KG1 (cell line): ENCODE data around the gene SLC7A8.

Experiments
- DNase-seq: peaks from one replicate; lab custom pipeline; 2025; lab: John Stamatoyannopoulos, UW

SLC7A8 gene

GRCh38 chr14:23182372-23183157 is 895 bp downstream of the SLC7A8 start:
- no peak for DNase-seq

DNA sequence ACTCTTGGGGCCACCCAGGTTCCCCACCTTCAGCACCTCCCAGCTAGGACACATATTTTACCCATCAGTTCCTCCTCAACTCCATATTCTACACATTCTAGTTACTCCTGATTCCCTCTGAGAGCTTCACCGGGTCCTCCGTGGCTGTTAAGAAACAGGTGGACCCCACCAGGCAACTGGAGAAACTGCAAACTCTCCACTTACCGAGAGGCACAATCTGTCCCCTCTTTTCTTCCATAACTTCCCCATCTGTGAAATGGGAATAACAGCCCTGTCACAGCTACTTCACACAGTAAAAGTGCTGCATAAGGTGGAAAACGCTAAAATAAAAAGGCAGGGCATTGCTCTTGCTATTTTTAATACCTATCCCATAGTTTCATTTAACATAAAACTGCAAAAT is 1.5 kb downstream of the SLC7A8 start:
- DNase-seq = no peak

DNA sequence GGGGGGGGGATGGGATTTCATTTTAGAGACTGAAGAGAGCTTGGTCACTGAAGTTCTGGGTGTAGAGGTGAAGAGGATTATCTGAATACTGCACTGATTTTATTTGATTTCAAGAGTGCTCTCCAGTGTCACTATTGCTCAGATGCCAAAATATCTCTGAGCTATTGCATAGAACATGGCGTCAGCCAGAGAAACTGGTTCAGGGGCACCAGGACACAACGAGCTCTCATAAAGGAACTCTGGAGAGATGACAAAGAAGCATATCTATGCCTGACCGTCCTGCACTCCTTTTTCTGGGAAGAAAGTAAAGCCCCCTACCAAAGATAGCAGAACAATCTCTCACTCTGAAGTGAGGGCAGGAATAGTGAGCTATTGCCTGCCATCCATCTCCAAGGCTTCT is 2.0 kb downstream of the SLC7A8 start:
- DNase-seq = no peak

DNA sequence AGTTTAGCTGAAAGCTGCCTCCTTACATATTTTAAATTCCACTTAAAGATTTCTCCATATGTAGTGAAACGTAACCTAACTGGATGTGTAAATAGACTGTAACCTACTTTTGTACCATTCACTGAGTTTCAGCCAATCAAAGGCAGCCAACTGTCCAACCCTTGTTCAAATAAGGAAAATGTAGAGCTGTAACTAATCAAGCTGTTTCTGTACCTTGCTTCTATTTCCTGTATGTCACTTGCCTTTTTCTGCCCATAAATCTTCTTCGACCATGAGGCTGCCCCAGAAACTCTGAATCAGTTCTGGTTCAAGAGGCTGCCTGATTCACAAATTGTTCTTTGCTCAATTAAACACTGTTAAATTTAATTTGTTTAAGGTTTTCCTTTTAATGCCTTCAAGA is 6.3 kb downstream of the SLC7A8 start:
- DNase-seq = no peak

DNA sequence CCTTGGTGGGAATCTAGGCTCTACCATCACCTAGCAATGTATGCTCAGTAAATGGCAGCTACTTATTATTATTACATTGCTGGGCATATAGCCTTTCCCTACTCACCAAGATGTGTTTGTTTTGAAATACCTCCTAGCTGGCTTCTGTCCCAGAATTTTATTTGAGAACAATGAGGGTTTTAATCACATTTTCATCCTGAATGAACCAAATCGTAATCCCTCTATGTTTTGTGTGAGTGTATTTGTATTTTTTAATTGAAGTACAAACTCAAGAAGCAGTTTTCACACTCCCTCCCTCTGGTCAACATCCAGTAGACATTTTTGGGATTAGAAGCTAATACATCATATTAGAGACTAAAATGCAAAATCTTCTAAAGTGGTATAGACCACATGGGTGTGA is 7.6 kb downstream of the SLC7A8 start:
- DNase-seq = no peak

- DNase-seq = no peak
Measured at GRCh38 chr14:23174296-23175184, 8.9 kb downstream of the SLC7A8 start.

DNA sequence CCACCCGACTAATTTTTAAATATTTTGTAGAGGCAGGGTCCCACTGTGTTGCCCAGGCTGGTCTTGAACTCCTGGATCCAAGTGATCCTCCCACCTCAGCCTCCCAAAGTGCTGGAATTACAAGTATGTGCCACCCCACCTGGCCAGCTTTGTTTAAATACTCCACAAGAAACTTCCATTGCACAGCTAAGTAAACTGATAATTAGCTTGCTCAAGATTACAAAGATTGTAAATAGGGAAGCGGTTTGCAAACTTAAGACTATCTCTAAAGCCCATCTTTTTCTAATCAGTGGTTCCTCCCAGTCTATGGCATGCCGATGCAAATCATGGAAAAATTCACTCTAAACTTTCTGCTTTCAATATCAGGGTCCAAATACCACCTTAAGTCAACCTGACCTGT is 9.7 kb downstream of the SLC7A8 start:
- no peak for DNase-seq

DNA sequence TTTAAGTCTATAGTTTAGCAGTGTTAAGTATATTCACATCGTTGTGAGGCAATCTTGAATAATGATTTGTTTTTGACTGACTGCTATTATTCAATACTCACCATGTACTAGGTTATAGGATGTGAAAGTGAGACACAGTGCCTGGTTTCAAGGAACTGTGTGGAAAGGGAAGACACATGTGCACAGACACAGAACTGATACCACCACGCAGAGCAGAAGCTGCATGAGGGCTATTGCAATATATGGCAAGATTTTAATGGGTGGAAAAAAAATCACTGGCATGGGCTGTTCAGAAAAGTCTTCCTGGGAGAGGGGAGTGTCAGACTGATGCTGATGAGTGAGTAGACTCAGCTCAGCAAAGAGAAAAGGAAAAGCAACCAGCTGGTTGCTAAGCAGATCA is 10.4 kb downstream of the SLC7A8 start:
- DNase-seq = no peak

DNA sequence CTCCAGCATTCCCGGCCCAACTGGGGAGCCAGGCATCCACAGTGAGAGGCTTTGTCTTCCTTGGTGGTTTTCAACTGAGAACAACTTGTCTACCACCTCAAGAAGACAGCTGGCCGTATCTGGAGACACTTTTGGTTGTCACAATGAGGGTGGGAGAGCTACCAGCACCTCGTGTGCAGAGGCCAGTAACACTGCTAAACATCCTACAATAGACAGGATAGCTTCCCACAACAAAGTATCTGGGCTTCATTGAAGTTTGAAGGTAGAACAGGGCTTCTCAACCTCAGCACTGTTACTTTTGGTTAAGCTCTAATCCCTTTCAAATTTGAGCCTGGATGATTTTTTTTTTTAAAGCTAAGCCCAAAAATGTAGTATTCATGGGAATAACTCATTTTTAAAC is 10.9 kb downstream of the SLC7A8 start:
- no peak for DNase-seq

DNA sequence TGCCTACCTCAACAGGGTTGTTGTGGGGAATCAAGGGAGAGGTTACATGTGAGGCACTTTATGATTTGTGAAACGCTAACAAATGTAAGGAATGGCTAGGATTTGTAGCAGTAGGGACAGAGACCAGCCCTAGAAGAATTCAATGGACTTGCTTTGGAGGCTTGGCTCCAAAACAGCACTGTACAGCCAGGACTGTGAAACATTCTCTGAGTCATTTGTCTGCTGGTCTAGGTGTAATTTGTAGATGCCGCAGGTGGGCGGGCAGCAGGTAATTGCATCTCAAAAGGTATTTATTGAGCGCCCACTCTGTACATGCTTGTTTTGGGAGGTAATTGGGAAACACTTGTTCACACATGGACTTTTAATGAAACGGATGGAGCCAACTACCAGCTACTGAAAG is 11.4 kb downstream of the SLC7A8 start:
- no peak for DNase-seq

DNA sequence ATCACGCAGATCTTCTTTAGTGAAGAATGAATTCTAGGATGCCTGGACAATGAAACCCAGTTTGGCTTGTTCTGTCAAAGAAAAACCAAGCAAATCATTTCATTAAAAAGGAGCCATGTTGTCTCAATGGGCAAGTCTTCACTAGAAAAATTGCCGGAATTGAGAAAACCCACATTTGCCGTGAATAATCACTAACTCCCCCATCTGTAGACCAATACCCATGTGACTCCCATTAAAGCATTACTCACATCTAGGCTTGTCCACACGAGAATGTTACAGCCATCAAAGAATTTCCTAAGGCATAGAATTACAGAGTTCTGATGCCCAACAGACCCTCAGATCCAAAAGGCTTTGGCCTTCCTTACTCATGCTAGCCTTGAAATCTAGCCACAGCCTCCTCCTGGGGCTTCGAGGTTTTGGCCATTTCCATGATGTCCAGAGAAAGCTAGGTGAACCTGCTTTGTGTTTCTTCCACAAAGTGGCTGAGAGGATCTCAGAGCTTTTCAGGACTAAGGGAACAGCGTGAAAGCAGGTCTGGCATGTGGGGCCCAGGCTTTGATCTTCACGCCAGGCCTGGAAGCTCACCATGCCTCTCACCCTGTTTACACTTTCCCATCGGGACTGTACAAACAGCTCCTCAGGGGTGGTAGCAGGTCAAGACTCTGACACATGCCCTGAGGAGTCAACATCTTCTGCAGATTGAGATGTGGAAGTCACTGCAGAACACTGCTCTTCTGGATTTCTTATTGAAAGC is 12.1 kb downstream of the SLC7A8 start:
- no peak for DNase-seq

DNA sequence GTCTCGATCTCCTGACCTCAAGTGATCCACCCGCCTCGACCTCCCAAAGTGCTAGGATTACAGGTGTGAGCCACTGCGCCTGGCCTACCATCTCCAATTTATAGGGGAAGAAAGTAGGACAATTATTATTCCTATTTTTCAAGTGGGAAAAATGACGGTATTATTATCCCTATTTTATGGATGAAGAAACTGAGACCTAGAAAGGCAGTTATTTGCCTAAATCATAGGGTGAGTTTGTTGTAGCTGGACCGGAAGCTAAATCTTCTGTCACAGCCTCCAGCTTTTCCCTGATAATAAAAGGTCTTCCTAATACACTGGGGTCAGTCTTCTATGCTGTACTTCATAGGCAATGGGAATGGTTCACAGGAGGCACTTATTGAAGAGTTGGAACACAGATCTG is 13.8 kb downstream of the SLC7A8 start:
- DNase-seq = no peak

GRCh38 chr14:23168246-23168645 is 15.2 kb downstream of the SLC7A8 start:
- DNase-seq = no peak

DNA sequence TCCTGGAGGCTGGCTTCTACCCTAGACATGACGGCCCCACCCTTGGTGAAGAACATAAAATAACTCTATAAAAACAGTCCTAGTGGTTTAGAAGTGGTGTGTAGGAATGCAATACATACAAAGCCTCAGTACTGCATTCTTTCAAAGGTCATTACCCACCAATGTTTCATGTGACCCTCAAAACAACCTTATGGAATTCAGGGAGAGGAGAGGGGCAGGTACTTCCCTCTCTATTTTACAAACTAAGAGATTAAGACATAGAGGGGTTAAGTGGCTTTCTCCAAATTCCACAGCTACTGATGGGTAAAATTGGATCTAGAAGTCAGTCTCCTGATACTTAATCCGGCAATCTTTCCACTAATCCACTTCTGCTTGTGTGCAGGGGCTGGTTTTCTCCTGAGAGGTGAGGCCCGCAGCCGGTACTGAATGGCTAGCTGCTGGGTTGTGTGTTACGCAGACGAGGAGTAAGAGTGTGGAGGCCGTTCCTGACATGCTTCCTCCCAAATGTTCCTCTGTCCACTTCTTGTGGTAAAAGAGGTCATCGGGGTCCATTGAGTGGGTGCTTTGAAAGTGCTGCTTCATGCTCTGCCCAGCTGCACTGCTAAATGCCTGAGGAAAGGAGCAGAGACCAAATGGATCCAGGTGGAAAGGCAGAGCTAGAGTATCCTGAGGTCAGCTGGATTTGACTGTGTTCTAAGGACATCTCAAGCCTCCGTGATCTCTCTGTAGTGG is 16.2 kb downstream of the SLC7A8 start:
- no peak for DNase-seq

DNA sequence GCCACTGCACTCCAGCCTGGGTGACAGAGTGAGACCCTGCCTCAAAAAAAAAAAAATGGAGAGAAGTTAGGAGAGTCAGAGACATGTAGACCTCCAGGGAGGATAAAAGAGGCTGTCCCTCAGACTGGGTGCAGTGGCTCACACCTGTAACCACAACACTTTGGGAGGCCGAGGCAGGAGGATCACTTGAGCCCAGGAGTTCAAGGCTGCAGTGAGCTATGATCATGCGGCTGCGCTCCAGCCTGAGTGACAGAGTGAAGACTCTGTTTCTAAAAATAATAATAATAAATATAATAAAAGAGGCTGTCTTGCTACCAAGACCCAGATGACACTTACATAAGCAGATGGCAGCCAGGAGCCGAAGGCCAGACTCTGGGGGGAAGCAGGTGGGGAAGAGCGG is 18.5 kb downstream of the SLC7A8 start:
- DNase-seq = no peak

- no peak for DNase-seq
Measured at GRCh38 chr14:23164250-23164649, 19.2 kb downstream of the SLC7A8 start.

DNA sequence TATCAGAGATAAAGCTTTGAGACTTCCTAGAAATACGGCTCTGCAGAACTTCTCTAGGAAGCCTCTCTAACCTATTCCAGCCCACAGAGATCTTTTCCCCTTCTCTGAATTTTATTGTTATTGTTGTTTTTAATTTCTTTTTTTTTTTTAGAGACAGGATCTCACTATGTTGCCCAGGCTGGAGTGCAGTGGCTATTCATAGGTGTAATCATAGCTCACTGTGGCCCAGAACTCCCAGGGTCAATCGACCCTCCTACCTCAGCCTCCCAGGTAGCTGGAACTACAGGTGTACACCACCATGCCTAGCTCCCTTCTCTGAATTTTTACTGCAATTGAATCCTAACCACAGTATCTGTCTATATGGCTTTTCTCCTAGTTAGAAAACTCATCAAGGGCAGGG is 19.6 kb downstream of the SLC7A8 start:
- no peak for DNase-seq

DNA sequence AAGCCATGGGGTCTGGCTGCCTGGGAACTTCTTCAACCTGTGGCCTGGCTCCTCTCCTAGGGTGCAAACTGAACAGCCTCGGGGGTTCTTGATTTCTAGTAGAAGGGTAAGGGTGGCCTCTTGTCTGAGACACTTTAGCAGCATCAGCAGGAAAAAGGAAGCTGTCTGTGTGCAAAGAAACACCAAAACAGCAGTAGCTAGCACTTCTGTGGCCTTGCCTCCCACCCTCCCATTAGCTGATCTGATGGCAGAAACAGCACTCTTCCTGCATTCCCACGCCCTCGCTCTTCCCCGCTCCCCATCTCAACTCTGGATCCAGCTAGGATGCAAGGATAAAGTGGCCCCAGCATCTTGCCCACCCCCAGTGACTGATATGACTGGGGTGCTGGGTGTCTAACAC is 20.7 kb downstream of the SLC7A8 start:
- DNase-seq = no peak

DNA sequence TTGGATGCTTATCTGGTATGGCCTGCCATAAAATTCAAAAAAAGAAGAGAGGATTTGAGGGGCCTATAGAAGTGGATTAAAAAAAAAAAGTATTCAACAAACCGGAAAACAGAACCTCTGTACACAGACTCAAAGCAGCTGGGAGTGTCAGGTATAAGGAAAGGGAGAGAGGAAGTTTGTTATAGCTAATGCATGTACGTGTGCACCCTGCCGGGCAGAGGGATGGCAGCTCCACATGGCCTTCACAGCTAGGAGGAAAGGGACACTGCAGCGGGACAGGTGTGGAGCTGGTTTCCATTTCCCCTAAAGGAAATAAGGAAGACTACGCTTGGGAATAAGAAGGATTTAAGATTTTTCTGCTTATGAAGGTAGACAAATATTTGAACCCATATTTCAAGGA is 21.5 kb downstream of the SLC7A8 start:
- no peak for DNase-seq

DNA sequence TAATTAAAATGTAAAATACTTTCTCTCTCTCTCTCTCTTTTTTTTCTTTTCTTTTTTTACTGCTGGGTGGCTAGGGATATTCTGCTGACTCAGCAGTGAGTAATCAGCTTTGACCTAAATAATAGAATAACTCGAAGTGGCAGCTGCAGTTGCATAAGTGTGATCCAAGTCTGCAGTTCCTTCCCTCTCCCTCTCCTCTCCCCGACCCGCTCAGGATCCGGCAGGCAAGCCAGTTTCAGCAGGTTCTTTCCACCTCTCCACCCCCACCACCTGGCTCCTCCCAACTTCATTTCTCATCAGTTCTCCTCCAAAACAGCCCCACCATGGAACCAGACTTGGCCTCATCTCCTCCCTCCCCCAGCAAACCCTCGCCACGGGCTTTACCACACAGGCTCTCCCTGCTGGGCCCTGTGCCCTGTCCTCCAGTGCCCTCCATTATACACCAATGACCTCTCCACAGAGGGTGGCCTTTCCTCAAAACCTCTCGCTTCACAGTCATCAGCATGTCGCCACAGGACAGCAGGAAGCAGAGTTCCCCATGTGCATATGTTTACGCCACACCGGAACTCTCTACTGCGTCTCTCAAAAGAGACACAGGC is 22.4 kb downstream of the SLC7A8 start:
- no peak for DNase-seq

DNA sequence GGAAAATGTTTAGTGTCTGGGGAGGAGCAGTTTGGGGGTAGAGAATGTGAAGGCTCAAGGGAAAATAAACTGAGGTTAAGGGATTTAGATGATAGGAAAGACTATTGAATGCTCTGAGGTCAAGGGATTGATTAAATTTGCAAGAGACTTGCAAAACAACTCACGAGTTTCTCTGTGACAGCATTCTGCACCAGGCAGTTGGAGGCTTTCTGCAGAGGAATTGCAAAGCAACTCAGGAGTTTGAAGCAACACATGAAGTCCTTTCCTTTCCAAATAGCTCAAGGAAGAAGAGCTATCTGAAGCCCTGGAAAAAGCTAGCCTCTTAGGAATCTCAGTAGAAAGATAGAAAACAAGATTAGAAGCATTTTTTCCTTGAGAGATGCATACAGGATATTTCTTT is 23.9 kb downstream of the SLC7A8 start:
- no peak for DNase-seq

DNA sequence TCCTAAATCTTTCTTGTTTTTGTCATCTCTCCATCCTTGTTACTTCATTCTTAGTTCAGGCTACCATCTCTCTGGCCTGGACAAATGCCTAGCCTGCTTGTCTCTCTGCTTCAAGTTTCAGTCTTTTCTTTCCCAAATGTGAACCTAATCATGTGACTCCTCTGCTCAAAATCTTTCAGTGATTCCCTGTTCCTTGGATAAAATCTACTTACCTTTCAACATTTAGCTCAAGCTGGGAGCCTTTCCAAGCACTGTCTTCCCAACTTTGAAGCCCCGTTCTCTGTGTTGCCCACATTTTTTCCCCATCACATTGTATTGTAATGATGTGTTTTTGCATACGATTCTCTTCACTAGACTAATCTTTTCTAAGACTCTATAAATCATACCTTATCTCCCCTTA is 24.7 kb downstream of the SLC7A8 start:
- no peak for DNase-seq
